Limb (tissue), 2 donors: Measurements from ENCODE around the gene SPATA13.
"Not testable (repeated sequence)": the region's sequence is repeated elsewhere in the genome, so short reads cannot be mapped to it uniquely, and the experiment has no call there.

Source experiments
- DNase-seq, 2 donors: peaks; one replicate each; pipeline ENCODE4 v3.0.0-alpha.2; 2016; ENCODE audit errors: extremely low spot score in 2 of 2

Gene SPATA13

DNA sequence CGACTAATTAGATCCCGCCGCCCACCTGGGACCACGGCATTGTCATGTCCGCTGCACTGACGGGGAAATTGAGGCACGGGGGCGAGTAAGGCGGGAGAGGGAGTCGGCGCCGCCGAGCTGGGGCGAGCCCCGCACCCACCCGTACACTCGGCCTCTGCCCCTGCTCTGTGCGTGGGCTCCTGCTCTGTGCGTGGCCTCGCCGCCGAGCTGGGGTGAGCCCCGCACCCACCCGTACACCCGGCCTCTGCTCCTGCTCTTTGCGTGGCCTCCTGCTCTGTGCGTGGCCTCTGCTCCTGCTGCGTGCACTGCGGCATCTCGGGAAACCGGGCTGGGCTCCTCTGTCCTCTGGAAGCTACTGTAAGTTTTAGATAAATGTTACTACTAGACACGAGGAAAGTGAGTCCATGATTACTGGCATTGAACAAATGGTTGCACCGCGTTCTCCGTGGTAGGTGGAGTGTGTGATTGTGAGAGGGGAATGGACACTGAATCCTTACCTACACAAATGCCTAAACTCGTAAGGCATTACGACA, 148.0 kb downstream of the SPATA13 start:
- DNase-seq = no peak

- not testable (repeated sequence) for DNase-seq
These were observed 148.8 kb downstream of the SPATA13 start, which contains the start of gene C1QTNF9 for GRCh38 chr13:24309300-24309699. Gene C1QTNF9, plus strand, starts transcription at chr13:24309580. Its CDS starts 6,424 bp downstream, at chr13:24316004.

GRCh38 chr13:24313439-24313838, 152.9 kb downstream of the SPATA13 start:
- peak in 1 of 2 donors; percentile 40 for DNase-seq

GRCh38 chr13:24317835-24318234, 157.3 kb downstream of the SPATA13 start:
- DNase-seq = not testable (repeated sequence)

GRCh38 chr13:24318878-24319277, 158.4 kb downstream of the SPATA13 start:
- DNase-seq = not testable (repeated sequence)

DNA sequence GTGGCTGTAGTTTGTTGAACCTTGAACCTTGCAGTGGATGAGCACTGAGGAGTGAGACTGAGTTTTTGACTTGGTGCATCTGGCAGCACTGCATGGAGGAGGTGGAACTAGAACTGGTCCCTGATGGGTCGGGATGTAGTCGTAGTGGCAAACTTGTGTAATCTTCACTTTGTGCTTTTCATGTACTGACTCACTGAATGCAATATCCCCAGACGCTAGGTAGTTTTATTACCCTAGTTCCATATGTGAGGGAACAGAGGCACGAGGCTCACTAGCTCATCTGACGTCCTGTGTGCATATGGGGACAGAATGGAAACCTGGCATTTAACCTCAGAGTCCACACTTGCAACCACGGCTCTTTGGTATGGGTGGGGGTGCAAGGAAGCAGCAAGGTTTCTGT, 159.1 kb downstream of the SPATA13 start:
- DNase-seq = not testable (repeated sequence)

DNA sequence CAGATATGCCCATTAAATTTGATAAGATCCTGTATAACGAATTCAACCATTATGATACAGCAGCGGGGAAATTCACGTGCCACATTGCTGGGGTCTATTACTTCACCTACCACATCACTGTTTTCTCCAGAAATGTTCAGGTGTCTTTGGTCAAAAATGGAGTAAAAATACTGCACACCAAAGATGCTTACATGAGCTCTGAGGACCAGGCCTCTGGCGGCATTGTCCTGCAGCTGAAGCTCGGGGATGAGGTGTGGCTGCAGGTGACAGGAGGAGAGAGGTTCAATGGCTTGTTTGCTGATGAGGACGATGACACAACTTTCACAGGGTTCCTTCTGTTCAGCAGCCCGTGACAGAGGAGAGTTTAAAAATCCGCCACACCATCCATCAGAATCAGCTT, 160.9 kb downstream of the SPATA13 start:
- DNase-seq = not testable (repeated sequence)

DNA sequence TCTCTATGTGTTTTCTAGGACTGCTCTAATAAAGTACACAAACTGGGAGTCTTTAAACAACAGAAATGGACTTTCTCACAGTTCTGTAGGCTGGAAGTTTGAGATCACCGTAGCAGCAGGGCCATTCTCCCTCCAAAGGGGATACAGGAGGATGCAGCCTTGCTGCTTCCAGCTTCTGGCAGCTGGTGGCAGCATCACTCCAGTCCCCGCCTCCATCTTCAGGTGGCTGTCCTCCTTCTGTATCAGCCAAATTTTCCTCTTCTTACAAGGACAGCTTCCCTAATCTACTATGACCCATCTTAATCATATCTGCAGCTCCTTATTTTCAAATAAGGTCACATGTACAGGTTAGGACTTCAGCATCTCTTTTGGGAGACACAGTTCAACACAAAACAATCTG, 161.9 kb downstream of the SPATA13 start:
- DNase-seq = not testable (repeated sequence)

GRCh38 chr13:24323036-24323738, 162.7 kb downstream of the SPATA13 start:
- DNase-seq = no peak

GRCh38 chr13:24323739-24324075, 163.2 kb downstream of the SPATA13 start:
- DNase-seq = no peak

DNA sequence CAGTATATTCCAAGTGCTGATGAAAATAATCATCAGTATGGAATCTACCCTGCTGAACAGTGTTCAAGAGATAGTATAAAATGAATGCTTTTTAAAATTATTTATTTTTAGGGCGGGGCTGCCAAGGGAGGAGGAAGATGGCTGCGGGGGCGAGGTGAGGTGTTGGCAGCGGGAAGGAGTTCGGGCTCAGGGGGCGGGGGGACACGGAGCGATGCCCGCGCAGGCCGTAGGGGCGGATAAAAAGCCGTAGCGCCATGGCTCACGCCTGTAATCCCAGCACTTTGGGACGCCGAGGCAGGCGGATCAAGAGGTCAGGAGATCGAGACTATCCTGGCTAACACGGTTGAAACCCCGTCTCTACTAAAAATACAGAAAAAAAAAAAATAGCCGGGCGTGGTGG, 167.1 kb downstream of the SPATA13 start:
- DNase-seq = not testable (repeated sequence)

DNA sequence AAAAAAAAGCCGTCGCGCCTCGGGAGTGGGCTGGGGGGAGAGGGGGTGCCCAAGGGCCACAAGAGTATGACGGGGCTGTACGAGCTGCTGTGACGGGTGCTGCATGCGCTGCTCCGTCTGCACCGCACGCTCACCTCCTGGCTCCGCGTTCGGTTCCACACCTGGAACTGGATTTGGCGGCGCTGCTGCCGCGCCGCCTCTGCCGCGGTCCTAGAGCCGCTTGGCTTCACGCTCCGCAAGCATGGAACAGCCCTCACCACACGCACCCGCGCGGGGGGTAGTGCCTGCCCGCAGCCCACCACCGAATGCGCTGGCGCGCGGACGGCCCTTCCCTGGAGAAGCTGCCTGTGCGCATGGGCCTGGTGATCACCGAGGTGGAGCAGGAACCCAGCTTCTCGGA, 167.6 kb downstream of the SPATA13 start:
- DNase-seq = no peak

DNA sequence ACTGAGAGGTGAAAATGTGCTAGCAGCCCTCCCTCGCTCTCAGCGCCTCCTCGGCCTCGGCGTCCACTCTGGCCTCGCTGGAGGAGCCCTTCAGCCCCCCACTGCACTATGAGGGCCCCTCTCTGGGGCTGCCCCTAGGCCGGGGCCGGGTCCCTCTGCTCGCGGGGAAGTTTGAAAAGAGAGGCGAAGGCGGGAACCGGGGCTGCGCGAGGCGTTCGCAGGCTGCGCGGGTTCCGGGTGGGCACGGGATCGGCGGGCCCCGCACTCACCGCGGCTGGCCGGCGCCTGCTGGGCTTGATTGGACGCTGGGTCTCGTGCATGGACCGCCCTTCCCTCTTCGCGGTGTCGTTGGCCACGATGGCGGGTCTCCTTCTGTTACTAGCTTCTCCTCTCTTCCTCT, 178.2 kb downstream of the SPATA13 start:
- no peak for DNase-seq

- no peak for DNase-seq
These were observed 179.6 kb downstream of the SPATA13 start for GRCh38 chr13:24339937-24340607.

- no peak for DNase-seq
These were observed 180.1 kb downstream of the SPATA13 start for GRCh38 chr13:24340608-24340955.

DNA sequence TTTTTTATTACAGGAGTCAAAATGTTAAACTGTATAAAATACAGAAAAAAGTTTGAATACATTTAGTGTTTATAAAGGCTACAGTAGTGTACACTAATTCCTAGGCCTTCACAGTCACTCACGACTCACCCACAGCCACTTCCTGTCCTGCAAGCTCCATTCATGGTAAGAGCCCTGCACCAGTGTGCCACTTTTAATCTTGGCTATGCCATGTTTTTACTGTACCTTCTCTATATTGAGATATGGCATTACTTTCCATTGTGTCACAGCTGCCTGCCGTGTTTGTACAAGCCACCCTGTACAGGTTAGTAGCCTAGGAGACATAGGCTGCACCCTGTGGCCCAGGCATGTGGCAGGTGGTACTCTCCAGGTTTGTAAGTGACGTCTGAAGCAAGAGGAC, 180.9 kb downstream of the SPATA13 start:
- no peak for DNase-seq

DNA sequence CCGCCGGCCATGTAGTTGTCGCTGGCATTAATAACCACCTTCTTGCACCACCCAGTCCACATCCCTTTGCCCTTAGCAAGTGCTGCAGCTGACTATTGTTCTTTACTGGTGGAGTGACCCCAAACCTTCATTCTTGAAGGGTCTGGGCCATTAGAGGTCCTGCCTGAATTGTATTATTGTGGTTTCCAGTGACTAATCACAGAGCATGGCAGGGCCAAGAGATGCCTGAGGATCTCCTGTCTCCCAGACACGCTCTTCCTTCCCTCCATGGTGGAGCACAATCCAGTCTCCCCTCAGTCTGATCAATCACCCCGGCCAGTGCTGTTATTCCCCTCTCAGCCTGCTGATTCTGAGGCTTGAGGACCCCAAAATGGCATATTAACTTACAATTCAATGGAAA, 187.9 kb downstream of the SPATA13 start:
- DNase-seq = no peak

DNA sequence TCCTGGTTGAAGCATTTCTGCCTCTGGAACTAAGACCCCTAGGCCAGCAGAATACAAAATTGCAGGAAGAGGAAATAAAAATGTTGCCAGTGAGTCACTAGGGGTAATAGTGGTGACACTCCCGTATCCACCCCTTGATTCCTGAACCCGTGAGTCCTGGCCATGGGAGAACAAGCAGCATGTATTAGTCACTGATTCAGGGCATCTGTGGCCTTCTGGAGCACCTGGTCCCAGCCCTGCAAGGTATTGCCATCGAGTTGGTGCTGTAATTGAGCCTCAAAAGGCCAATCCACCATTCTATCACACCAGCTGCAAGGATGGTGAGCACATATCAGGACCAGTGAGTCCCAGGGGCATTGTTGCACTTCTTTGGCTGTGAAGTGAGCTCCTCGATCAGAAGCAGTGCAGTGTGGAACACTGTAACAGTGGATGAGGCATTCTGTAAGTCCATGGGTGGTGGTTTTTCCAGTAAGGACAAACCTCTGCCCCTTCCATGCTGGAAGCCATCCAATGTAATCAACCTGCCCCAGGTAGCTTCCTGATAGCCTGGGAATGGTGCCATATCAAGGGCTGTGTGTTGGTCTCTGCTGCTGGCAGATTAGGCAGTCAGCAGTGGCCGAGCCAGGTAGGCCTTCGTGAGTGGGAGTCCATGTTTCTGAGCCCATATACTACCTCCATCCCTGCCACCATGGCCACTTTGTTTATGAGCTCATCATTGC, 188.4 kb downstream of the SPATA13 start:
- DNase-seq = no peak

- DNase-seq = not testable (repeated sequence)
These were observed 189.5 kb downstream of the SPATA13 start for GRCh38 chr13:24349778-24350664.

- DNase-seq = no peak
These were observed 190.9 kb downstream of the SPATA13 start for GRCh38 chr13:24351423-24351822.

GRCh38 chr13:24353736-24354135, 193.2 kb downstream of the SPATA13 start:
- DNase-seq = no peak
